Measurements from ENCODE around the gene KRT5. TPM values are rescaled to one million over a fixed set of nuclear protein-coding genes. Genes with fewer than 3 reads are reported as not detected.
A peak's percentile ranks its signal among the peaks of the same experiment; 100 is the strongest.
"Not testable (repeated sequence)": the region's sequence is repeated elsewhere in the genome, so short reads cannot be mapped to it uniquely, and the experiment has no call there.

The KRT5 gene
- total RNA-seq, 6 experiments from 2014 or later = 0.66 TPM; not detected in 5

GRCh38 chr12:52494100-52494499, 26.1 kb downstream of the KRT5 start:
- intact Hi-C loops (cut with DNase I) = no loop called here
- Histone ChIP-seq H3K27ac (no peak overlapping the region), H3K27me3 (no peaks in the 10 kb centered on the region), H3K36me3 (no peaks in the 10 kb centered on the region), H3K4me1 (no peaks in the 10 kb centered on the region), H3K9me3 (no peaks in the 10 kb centered on the region), H3K4me3 (no peak overlapping the region)
- DNase-seq = no peak
- ATAC-seq = no peak
- 87% methylated on average over 1 of the region's 1 CpG for WGBS (ENCODE audit: insufficient coverage, low coverage, low lambda C conversion rate, missing lambda C conversion rate)
- no peak for TF ChIP-seq CTCF (IDR thresholded peaks at IDR 0.05)
- no peak for TF ChIP-seq POLR2A (IDR thresholded peaks at IDR 0.05)

- 73% methylated on average over 2 of the region's 2 CpGs for WGBS (ENCODE audit: insufficient coverage, low coverage, low lambda C conversion rate, missing lambda C conversion rate)
- TF ChIP-seq CTCF (IDR thresholded peaks at IDR 0.05) (no peak), POLR2A (IDR thresholded peaks at IDR 0.05) (no peak)
- intact Hi-C loops (cut with DNase I) = no loop called here
Observed at GRCh38 chr12:52493172-52493571, 27.0 kb downstream of the KRT5 start, which contains the start of gene KRT6A. Gene KRT6A, minus strand, starts transcription at chr12:52493257. Its CDS starts 69 bp downstream, at chr12:52493188.

GRCh38 chr12:52492405-52492804, 27.8 kb downstream of the KRT5 start:
- H3K4me3 ChIP-seq; ATAC-seq; H3K4me1 ChIP-seq; H3K27ac ChIP-seq; DNase-seq; H3K27me3 ChIP-seq; intact Hi-C loops (cut with DNase I); H3K36me3 ChIP-seq; H3K9me3 ChIP-seq: not testable (repeated sequence)
- no CpG with 5 or more reads among the region's 6 CpGs for WGBS (ENCODE audit: insufficient coverage, low coverage, low lambda C conversion rate, missing lambda C conversion rate)

More at GRCh38 chr12:52493172-52493571, 27.0 kb downstream of the KRT5 start, which contains the start of gene KRT6A:
- Histone ChIP-seq H3K4me1 (no peaks in the 10 kb centered on the region), H3K9me3 (no peaks in the 10 kb centered on the region), H3K27ac (no peak within 1 kb of the TSS), H3K27me3 (no peaks in the 10 kb centered on the region), H3K4me3 (no peak within 1 kb of the TSS), H3K36me3 (no peaks in the 10 kb centered on the region)
- no peak for DNase-seq
- ATAC-seq = no peak

GRCh38 chr12:52491495-52491894, 28.7 kb downstream of the KRT5 start:
- H3K4me1 ChIP-seq; DNase-seq; ATAC-seq; H3K4me3 ChIP-seq; H3K27me3 ChIP-seq; H3K9me3 ChIP-seq; intact Hi-C loops (cut with DNase I); H3K36me3 ChIP-seq; H3K27ac ChIP-seq: not testable (repeated sequence)
- 57% methylated on average over 4 of the region's 8 CpGs for WGBS (ENCODE audit: insufficient coverage, low coverage, low lambda C conversion rate, missing lambda C conversion rate)

GRCh38 chr12:52488736-52489135, 31.5 kb downstream of the KRT5 start:
- no peak for TF ChIP-seq POLR2A (IDR thresholded peaks at IDR 0.05)
- TF ChIP-seq CTCF (IDR thresholded peaks at IDR 0.05) = no peak
- ATAC-seq = no peak

GRCh38 chr12:52487744-52488443, 32.3 kb downstream of the KRT5 start:
- intact Hi-C loops (cut with DNase I); H3K4me3 ChIP-seq; H3K4me1 ChIP-seq; DNase-seq; H3K27me3 ChIP-seq; H3K36me3 ChIP-seq; H3K27ac ChIP-seq; H3K9me3 ChIP-seq: not testable (repeated sequence)
- ATAC-seq = peak in 1 of 4 donors; percentile 16
- WGBS (ENCODE audit: insufficient coverage, low coverage, low lambda C conversion rate, missing lambda C conversion rate) = 50% methylated on average over 1 of the region's 15 CpGs

More at GRCh38 chr12:52488736-52489135, 31.5 kb downstream of the KRT5 start:
- Histone ChIP-seq H3K36me3 (no peaks in the 10 kb centered on the region), H3K27ac (no peak overlapping the region), H3K4me3 (no peak overlapping the region), H3K27me3 (no peaks in the 10 kb centered on the region), H3K4me1 (no peaks in the 10 kb centered on the region), H3K9me3 (no peaks in the 10 kb centered on the region)
- DNase-seq = no peak
- intact Hi-C loops (cut with DNase I) = no loop called here

Measured in right lobe of liver (tissue), 6 donors.